Pulmonary artery endothelial cell (primary cell): ENCODE results near the gene NT5C3B. TPM values are rescaled to one million over a fixed set of nuclear protein-coding genes. Genes with fewer than 3 reads are reported as not detected.
A peak's percentile ranks its signal among the peaks of the same experiment; 100 is the strongest.
"Not testable (repeated sequence)": the region's sequence is repeated elsewhere in the genome, so short reads cannot be mapped to it uniquely, and the experiment has no call there.

ENCODE experiments used
- DNase-seq: peaks from one replicate; pipeline ENCODE4 v3.0.0-alpha.2; 2011; ENCODE audit warnings: low read depth, low spot score
- total RNA-seq: library from RNA; depleted of rRNA; stranded (reverse); fragments of >200 nt; gene quantifications from 2 replicates; pipeline ENCODE4 v1.2.3, GENCODE V29; 2014

NT5C3B gene
- total RNA-seq, 1 donor from 2014 or later: 68.8 TPM

DNA sequence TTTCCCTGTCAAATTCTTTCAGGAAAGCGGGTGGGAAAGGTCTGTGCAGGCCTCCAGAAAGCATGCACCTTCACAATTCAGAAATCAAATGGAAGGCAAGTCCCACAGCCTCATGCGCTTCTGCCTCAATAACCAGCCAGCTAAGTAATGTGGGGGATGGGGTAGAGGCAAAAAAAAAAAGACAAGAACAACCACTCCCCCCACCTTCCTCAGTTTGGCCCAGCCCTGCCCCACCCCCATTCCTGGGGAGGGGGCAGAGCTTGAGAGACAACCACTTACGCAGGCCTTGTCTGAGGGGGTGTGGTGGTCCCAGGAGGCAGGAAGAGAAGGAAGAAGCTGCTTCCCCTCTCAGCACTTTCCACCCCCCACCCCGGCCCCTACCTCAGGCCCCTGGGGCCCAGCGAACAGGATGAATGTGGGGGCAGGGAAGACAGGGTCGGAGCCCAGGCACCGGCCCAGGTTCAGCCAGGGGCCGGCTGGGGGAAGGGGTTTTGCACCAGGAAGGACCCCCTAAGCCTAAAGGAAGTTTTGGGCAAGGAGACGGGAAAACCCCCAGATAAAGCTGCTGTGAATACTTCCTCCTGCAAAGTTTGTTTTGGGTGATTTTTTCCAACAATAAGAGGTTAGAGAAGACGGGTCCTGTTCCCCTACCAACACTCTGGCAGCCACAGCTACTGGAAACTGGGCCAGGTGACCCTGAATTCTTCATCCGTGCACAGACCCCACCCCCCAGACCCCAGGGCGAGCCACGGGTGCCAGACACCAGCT is 50.8 kb downstream of the NT5C3B start:
- peak; percentile 57 for DNase-seq

DNA sequence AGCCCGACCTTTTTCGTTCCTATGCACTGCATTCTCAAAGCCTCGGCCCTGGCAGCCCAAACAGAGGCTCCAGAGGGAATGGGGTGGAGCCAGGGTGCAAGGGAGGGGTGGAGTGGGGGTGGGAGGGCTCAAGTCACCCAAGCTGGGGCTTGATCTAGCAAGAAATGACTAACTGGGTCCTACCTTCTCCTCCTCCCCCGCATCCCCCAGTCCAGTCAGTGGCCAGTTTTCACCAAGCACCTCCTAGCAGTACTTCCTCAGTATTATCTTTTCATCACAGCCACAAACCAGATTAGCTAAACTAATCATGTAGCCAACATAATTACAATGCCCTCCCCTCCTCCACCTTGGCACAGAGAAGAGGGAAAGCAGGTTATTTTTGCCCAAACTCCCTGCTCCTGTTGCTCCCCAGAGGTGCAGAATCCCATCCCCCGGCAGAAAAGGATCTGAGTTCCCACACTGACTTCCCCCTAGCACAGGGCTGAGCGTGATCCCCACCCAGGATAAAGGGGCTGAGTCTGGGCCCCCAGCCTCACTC is 51.8 kb downstream of the NT5C3B start:
- DNase-seq: no peak

DNA sequence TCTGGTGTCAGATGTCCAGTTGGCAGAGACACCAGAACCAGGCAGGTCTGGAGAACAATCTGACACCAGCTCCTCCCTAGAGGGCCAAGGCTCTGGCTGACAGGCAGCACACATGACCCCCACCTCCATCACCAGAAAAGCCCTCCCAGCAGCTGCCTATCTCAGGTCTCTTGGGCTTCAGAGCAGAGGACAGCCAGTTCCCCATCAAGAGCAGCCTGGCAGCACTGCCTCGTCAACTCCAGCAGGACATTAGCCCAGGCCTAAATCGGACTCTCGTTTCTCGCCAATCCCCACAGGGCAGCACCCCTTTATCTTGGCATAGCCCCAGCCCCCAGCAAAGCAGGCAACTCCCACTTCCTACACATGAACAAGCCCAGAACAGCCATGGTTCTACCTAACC is 53.9 kb downstream of the NT5C3B start:
- DNase-seq: no peak

DNA sequence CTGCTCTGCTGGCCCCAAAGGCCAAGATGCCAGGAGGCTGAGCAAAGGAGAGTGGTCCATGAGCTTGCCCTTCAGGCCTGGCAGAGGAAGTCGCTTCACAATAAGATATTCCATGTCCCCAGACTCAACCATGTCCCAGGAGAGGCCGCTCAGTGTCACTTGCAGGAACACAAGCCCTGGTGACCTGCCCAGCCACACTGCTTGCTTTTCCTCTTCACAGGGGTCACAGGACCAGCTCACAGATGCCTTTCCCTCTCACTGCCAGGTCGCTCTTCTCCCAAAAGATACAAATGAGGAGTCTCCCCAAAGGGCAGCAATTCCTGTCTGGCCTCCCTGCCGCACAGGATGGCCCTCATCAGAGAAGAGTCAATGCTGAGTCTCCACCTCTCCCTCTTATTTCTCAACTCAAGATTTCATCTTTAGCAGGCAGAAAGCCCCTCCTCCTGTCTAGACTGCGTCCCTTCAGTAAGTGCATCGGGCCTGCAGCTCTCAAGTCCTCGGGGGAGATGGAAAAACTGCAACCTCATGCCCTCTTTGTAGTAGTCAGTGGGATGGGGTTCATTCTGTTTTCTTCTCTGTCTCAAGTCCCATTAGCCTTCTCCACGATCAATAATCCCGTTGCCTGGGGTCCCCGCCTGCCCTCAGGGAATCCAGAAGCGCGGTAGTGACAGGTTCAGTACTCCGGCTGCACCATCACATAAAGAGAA is 54.5 kb downstream of the NT5C3B start:
- DNase-seq: no peak

DNA sequence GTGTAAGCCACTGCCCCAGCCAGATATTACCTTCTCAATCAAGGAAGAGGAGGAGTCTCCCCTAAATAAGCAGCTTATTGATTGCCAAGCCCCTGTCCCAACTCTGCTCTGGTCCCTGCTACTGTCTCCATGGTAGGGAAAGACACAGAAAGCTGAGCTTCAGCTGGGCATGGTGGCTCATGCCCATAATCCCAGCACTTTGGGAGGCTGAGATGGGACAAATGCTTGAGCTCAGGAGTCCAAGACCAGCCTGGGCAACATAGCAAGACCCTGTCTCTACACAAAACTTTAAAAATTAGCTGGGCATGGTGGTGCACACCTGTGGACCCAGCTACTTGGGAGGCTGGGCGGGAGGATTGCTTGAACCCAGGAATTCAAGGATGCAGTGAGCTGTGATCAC is 56.1 kb downstream of the NT5C3B start:
- no peak for DNase-seq

DNA sequence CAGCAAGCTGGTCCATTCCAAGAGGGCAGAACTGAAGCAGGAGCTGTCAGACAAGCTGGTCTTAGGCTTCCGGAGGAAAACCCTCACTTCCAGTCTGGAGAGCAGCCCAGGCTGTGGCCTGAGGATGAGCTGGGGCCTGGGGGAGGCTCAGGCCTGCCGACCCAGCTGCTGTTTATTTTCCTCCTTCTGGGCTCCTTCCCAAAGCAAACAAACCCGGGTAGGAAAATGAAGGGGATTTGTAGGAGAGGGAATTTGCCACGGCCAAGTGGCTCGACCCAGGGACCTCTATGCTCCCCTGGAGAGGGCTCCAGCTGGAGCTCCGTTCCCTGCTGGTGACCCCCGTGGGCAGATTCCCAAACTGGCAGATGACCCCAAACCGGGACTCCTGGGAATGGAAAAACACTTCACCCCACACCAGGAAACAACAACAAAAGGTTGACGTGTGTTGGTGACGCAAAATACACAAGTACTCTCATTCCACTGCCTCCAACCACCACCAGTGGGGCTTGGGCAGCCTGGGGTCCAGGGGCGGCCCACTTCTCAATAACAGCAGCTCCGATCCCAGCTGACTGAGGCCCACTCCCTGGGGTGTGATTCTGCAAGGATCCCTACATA is 58.4 kb downstream of the NT5C3B start:
- peak; percentile 99 for DNase-seq

DNA sequence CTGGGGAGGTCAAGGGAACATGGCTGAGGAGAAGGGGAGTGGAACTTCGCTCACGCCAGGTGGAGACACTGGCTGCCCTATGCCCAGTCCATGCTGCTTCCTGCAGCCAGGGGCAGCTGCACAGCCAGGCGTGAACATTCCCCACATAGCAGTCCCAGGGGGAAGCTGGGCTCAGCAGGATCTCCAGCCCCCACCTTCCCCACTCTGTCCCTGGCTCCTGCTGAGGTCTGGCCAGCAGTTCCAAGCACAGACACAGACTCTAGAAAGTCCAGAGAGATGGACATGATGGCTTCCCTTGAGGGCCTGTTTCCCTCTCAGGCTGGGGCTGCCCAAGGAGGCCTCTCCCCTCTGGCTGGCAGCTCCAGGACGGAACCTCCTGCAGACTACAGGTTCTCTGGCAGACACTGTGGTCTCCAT is 58.9 kb downstream of the NT5C3B start:
- peak; percentile 74 for DNase-seq

DNA sequence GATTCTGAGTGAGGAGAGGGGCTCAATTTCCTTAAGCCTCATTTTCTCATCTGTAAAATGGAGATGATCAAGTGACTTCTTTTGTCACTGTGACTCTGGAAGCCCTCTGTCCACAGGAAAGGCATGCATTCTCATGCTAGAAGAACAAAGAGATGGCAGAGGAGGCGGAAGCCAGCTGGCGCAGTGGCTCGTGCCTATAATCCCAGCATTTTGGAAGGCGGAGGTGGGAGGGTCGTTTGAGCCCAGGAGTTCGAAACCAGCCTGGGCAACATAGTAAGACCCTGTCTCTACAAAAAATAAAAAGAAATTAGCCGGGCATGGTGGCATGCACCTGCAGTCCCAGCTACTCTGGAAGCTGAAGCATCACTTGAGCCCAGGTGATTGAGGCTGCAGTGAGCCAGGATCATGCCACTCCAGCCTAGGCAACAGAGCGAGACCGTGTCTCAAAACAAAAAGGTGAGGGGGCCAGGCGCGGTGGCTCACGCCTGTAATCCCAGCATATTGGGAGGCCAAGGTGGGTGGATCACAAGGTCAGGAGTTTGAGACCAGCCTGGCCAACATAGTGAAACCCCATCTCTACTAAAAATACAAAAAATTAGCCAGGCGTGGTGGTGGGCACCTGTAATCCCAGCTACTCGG is 59.7 kb downstream of the NT5C3B start:
- not testable (repeated sequence) for DNase-seq

DNA sequence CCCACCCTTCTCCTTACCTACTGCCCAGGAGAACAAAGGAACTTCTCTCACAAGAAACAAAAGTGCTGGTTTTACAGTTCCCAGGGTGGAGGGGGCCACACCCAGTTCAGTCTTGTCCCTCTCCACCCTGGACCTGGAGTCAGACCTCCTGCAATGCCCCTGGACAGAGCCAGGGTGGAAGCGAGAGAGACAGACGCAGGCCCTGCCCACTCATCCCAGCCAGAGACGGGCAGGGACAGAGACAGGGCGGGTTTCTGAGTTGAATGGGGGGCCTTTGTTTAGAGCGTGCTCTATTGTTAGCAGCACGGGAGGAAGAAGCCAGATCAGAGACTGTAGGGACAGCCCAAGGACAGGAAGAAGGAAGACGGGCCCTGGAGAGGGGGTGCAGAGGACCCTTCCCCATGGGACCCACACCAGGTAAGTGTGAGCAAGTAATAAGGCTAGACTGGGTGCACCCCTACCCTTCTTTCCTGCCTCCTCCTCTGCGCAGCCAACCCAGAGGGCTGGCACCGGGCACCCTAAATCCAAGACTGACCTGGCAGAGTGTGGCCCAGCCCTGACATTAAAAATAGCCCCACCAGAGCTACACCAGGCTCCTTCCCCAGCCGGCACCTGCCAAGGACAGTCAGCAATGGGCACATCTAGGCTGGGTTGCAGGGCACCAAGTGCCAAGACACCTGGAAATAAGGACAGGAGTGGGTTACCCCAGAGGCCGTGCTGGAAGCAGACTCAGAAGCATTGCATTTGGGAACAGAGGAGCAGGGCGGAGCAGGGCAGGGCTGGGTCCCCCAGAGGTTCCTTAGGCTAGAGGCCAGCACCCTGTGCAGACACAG is 60.4 kb downstream of the NT5C3B start:
- no peak for DNase-seq

Other genes starting within 250 kb of the NT5C3B start
- gene KRT14, start 249.3 kb downstream of the NT5C3B start, total RNA-seq: 0.07 and 0.18 TPM in 2 replicates
- 0.13 and 0.63 TPM in 2 replicates for gene KRT16, start 223.5 kb downstream of the NT5C3B start, total RNA-seq
- 3.1 and 3.8 TPM in 2 replicates for gene KRT17, start 211.7 kb downstream of the NT5C3B start, total RNA-seq
- 66.4 and 81.1 TPM in 2 replicates for gene EIF1, start 147.3 kb downstream of the NT5C3B start, total RNA-seq
- not detected in 2 replicates for gene GAST, start 123.9 kb downstream of the NT5C3B start, total RNA-seq
- 0.07 and 0.18 TPM in 2 replicates for gene HAP1, start 101.6 kb downstream of the NT5C3B start, total RNA-seq
- 71.6 and 76.9 TPM in 2 replicates for gene JUP, start 49.5 kb downstream of the NT5C3B start, total RNA-seq
- 49.1 and 59.4 TPM in 2 replicates for gene P3H4, start 24.3 kb downstream of the NT5C3B start, total RNA-seq
- gene FKBP10, start 23.2 kb downstream of the NT5C3B start, total RNA-seq: 139 and 196 TPM in 2 replicates
- not detected in 2 replicates for gene KLHL10, start 1.6 kb upstream of the NT5C3B start, total RNA-seq
- 24.7 and 35.4 TPM in 2 replicates for gene KLHL11, start 29.2 kb upstream of the NT5C3B start, total RNA-seq
- 340 and 356 TPM in 2 replicates for gene ACLY, start 82.7 kb upstream of the NT5C3B start, total RNA-seq
- gene ODAD4, start 94.4 kb upstream of the NT5C3B start, total RNA-seq: 0.07 and 0.13 TPM in 2 replicates
- 66.5 and 75.4 TPM in 2 replicates for gene CNP, start 130.6 kb upstream of the NT5C3B start, total RNA-seq
- 74.8 and 90.8 TPM in 2 replicates for gene DNAJC7, start 181.2 kb upstream of the NT5C3B start, total RNA-seq
- gene NKIRAS2, start 183.9 kb upstream of the NT5C3B start, total RNA-seq: 41.6 and 52.4 TPM in 2 replicates
- gene C17orf113, start 214.4 kb upstream of the NT5C3B start, total RNA-seq: 0.11 and 0.26 TPM in 2 replicates